Mesodermal cell (in vitro differentiated cells): ENCODE measurements around the gene FBXL14.
A peak's percentile ranks its signal among the peaks of the same experiment; 100 is the strongest.

Experiments
- H3K27ac ChIP-seq: 2 replicates; pipeline ENCODE4 v1.7.0; 2013; ENCODE audit warnings: mild to moderate bottlenecking, low read depth, low read length, moderate library complexity; ENCODE audit not compliant: severe bottlenecking
- H3K36me3 ChIP-seq: 2 replicates; pipeline ENCODE4 v1.7.1; 2013; ENCODE audit warnings: mild to moderate bottlenecking, low read length, moderate library complexity; ENCODE audit not compliant: control insufficient read depth, insufficient read depth
- H3K4me1 ChIP-seq: one replicate; pipeline ENCODE4 v1.7.1; 2013; ENCODE audit warnings: mild to moderate bottlenecking, low read length; ENCODE audit not compliant: insufficient read depth, control insufficient read depth, poor library complexity, severe bottlenecking
- H3K4me3 ChIP-seq: 2 replicates; pipeline ENCODE4 v1.7.0; 2013; ENCODE audit warnings: low read length, control low read depth, mild to moderate bottlenecking; ENCODE audit not compliant: insufficient read depth, poor library complexity, severe bottlenecking; ENCODE audit errors: extremely low read depth
- H3K9me3 ChIP-seq: 2 replicates; pipeline ENCODE4 v1.7.1; 2013; ENCODE audit warnings: mild to moderate bottlenecking, low read length, moderate library complexity; ENCODE audit not compliant: control insufficient read depth
- WGBS, 2 experiments: methylation state at CpG; one replicate each; pipeline ENCODE4 v1.1.5; 2013; ENCODE audit warnings: missing lambda C conversion rate in 2 of 2; ENCODE audit not compliant: insufficient coverage in 2 of 2; 5-methylcytosine and 5-hydroxymethylcytosine counted together

Gene FBXL14

DNA sequence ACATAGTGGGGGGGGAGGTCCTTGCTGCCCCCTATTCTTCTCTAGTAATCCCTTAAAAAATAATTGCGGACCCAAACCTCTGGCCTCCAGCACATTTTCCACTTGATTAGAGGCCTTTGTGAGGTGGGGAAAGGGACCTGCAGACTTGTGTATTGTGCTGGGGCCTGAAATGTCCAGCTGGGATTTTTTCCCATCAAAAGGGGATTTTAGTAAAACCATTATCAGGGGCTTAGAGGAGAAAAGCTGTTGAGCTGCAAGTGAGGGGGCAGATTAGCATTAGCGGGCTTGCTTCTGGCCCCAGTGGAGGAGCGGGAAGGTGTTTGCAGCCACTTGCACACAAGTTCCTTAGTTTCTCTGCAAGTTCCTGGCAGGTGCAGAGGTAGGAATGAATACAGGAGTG lies 13.9 kb downstream of the FBXL14 start:
- Histone ChIP-seq H3K27ac (no peak overlapping the region), H3K9me3 (no peaks in the 10 kb centered on the region), H3K4me3 (no peak overlapping the region), H3K36me3 (no peaks in the 10 kb centered on the region), H3K4me1 (peaks cover 25% of the 10 kb centered on the region)
- 84 to 87% methylated on average over 2 of the region's 3 CpGs for WGBS, 2 experiments

DNA sequence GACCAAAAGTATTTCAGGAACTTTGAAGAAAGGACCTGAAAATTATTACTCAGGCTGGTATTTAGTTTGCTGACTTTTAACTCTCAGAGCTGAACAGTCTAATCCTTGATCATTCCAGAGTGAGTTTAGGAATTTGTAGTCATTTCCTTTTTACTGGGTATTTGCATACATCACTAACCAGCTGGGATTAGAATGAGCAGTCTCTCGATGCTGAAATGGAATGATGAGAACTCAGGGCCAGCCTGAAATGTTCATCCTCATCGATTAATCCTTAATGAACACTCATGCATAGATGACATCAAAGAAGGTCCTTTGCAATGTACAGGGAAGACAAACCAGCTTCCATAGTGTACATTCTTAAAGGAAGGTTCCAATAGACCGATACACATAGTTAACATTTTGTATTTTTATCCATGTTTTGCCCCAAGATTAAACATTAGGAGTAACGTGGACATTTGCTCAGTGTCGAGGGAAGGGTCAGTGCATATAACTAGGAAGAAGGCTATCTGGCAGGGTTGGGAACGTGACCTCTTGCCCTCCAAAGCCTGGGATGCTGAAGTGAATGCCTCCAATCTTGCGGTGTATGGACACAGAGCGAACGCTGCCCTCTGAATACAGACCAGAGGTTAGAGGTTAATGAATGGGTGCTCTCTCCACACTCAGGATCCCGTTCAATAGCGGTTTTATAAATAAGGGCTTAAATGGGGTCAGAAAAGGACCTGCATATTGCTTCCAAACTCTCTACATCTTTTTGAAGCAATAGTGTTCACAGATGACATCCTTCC lies 14.5 kb downstream of the FBXL14 start:
- 87 to 88% methylated on average over 9 to 11 of the region's 11 CpGs for WGBS, 2 experiments
- Histone ChIP-seq H3K4me1 (peaks cover 25% of the 10 kb centered on the region), H3K36me3 (no peaks in the 10 kb centered on the region), H3K9me3 (no peaks in the 10 kb centered on the region), H3K27ac (no peak overlapping the region), H3K4me3 (no peak overlapping the region)

- Histone ChIP-seq H3K4me1 (peaks cover 29% of the 10 kb centered on the region), H3K27ac (peak overlapping the region; percentile 78), H3K9me3 (no peaks in the 10 kb centered on the region), H3K4me3 (no peak overlapping the region), H3K36me3 (no peaks in the 10 kb centered on the region)
- WGBS, 2 experiments: 74% methylated on average over 14 to 15 of the region's 21 CpGs
Observed at GRCh38 chr12:1576410-1577241, 17.8 kb downstream of the FBXL14 start.

DNA sequence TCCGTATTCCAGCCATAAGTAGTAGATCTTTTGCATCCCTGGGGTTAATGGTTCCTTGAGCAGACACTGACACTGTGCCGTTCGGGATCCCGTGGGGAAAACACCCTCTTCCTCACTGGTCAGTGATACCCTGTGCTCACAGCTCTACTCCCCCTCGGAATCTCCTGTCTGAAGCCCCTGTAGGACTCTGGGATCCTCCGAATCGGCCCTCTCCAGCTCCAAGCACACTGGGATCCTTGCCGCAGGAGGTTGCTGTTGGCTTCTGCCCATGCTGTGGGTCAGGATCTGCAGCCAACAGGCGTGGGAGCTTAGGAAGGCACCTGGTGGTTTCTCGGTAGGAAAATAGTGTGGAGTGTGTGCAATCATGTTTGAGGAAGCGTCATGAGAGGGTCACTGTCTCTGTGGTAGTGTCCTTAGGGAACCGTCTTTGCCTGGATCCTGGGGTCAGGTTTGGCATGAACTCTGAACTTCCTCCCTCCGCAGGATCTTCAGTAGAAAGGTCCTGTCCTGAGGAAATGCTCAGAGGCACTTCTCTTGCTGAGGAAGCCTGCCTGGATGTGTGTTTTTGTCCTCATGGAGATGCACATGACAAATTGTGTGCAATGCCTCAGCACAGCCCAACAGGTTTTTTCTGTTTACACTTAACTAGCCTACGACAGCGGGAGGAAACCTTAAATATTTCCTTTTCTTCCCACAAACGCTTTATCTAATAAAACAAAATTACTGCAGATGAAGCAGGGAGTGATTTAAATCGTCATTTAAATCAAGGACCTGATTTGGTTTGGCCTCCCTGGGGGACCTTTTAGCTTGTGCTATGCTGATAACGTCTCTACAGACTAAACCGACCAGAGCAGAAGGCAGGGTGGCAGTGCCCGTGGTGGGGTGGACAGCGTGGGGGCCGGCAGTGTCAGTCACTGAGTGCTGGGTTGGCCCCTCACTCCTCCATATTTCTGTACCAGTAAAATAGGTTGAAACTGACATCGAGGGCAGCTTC lies 18.7 kb downstream of the FBXL14 start:
- WGBS, 2 experiments: 89 to 90% methylated on average over 19 to 21 of the region's 23 CpGs
- peaks cover 27% of the 10 kb centered on the region for H3K4me1 ChIP-seq
- H3K36me3 ChIP-seq: no peaks in the 10 kb centered on the region
- no peak overlapping the region for H3K4me3 ChIP-seq
- H3K27ac ChIP-seq: peak overlapping the region; percentile 78
- H3K9me3 ChIP-seq: no peaks in the 10 kb centered on the region

GRCh38 chr12:1574865-1575259 lies 19.5 kb downstream of the FBXL14 start:
- no peaks in the 10 kb centered on the region for H3K36me3 ChIP-seq
- H3K9me3 ChIP-seq: no peaks in the 10 kb centered on the region
- no peak overlapping the region for H3K4me3 ChIP-seq
- no CpG with 5 or more reads among the region's 1 CpG for WGBS, 2 experiments
- H3K27ac ChIP-seq: no peak overlapping the region
- H3K4me1 ChIP-seq: peaks cover 24% of the 10 kb centered on the region

DNA sequence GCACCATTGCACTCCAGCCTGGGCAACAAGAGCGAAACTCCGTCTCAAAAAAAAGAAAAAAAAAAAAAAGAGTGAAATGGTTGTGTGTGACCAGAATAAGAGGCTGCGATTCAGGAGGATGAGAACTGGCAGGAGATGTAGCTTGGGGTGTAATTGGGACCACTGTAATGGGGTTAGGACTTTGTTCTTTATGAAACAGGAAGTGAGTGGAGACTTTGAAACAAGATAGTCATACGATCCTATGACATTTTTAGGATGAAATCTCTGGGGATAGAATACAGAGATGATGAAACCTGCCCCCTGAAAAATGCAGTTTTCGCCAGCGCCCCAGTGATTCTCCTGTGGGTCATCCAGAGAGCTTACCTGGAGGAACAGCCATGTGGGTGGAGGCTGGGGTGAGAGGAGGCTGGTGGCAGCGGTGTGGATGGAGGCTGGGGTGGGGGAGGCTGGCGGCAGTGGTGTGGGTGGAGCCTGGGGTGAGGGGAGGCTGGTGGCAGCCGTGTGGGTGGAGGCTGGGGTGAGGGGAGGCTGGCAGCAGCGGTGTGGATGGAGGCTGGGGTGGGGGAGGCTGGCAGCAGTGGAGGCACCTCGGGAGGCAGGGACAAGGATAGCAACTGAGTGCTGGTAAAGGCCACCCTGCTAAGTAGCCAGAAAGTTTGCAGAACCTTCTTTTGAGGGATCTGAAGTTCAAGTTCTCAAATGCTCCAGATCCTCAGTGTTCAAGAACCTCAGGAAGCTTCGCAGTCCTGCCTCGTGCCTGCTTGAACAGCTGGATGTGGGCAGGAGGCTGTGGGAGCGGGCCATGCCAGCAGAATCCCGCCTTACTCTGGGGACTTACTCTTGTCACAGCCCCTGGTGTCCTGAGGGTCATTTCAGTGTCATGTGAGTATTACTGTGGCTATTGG lies 20.2 kb downstream of the FBXL14 start:
- no peak overlapping the region for H3K4me3 ChIP-seq
- no peaks in the 10 kb centered on the region for H3K36me3 ChIP-seq
- WGBS, 2 experiments: 87 to 90% methylated on average over 11 of the region's 15 CpGs
- no peaks in the 10 kb centered on the region for H3K9me3 ChIP-seq
- peaks cover 21% of the 10 kb centered on the region for H3K4me1 ChIP-seq
- H3K27ac ChIP-seq: no peak overlapping the region

DNA sequence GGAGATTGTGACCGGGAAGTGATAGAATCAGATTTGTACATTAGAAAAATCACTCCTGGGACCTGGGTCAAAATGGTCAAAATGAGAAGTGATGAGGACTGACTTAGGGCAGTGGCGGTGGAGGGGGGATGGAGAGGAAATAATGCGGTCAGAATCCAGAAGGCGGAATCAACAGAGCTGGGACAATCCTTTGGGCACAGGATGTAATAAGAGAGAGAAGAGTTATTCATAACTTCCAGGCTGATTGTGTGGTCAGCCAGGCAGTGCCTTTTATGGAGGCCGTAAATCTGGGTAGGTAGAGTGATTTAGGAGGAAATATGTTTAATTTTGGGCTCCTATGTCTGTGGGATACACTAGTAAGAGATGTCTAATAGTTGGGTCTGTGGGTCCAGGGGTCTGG lies 21.6 kb downstream of the FBXL14 start:
- 75% methylated on average over 4 to 5 of the region's 5 CpGs for WGBS, 2 experiments
- H3K4me3 ChIP-seq: no peak overlapping the region
- peaks cover 21% of the 10 kb centered on the region for H3K4me1 ChIP-seq
- no peak overlapping the region for H3K27ac ChIP-seq
- no peaks in the 10 kb centered on the region for H3K9me3 ChIP-seq
- H3K36me3 ChIP-seq: no peaks in the 10 kb centered on the region

- Histone ChIP-seq H3K4me3 (no peak overlapping the region), H3K36me3 (no peaks in the 10 kb centered on the region), H3K4me1 (peaks cover 4% of the 10 kb centered on the region), H3K9me3 (no peaks in the 10 kb centered on the region), H3K27ac (no peak overlapping the region)
- WGBS, 2 experiments: no CpG with 5 or more reads among the region's 6 CpGs
Observed at GRCh38 chr12:1567852-1568251, 26.5 kb downstream of the FBXL14 start.

GRCh38 chr12:1566449-1567135 lies 27.8 kb downstream of the FBXL14 start:
- Histone ChIP-seq H3K36me3 (no peaks in the 10 kb centered on the region), H3K4me3 (no peak overlapping the region), H3K9me3 (no peaks in the 10 kb centered on the region), H3K4me1 (no peaks in the 10 kb centered on the region), H3K27ac (no peak overlapping the region)
- 47 to 65% methylated on average over 15 to 16 of the region's 24 CpGs for WGBS, 2 experiments
